Measurements from ENCODE around the gene SUN1.
"Not testable (repeated sequence)": the region's sequence is repeated elsewhere in the genome, so short reads cannot be mapped to it uniquely, and the experiment has no call there.

SUN1 gene

DNA sequence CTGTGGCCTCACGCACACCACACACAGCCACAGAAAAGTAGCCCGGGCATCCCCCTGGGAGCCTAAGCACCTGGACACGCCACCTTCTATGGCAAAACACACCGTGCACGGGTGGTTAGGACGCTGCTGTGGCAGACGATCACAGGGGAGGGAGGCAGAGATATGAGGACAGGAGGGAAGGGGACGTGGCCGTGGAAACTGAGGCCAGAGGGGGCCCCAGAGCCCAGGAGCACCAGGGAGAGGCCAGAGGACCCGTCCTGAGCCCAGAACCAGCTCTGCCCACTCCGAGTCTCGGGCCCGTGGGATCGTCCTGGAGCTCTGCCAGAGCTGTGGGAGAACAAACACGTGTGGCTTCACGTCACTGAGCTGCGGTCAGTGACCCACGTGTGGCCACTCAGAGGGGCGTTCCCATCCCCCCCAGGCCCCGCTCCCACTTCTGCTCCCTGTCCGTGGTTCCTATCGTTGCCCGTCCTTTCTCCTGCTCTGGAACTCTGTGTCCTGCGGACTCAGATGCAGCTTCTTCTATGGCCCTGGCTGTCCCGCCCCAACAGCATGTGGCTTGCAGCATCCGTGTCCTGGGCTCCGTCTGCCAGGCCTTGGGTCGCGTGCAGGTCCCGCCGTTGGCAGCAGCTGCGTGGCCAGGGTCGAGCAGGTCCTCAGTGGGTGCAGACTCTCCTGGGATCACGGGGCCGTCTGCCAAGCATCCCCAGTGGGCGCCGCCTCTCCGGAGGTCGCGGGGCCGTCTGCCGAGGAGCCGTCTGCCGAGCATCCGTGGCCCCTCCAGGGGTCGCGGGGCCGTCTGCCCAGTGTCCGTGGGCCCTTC, 75.1 kb downstream of the SUN1 start:
- no peak for DNase-seq (ENCODE audit: low spot score)

DNA sequence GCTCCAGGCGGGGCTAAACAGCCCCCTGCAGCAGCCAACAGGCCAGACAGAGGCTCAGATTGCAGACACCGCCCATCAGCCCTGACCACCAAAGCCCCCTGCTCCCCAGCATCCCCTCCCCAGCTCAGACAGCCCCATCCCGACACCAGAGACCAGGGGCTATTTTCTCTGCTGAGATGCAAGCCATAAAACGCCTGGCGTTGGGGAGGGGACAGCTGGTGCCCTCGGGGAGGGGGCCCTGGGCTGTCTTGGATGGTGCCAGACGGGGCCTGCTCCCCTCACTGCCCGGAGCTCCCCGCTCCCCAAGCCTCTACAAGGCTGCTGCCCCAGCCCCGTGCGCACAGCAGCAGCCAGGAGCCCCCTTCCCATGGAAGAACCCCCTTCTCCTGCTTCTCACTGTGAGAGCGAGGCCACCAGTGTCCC, 75.9 kb downstream of the SUN1 start:
- no peak for DNase-seq (ENCODE audit: low spot score)

GRCh38 chr7:908591-909357, 76.5 kb downstream of the SUN1 start:
- DNase-seq (ENCODE audit: low spot score) = not testable (repeated sequence)

DNA sequence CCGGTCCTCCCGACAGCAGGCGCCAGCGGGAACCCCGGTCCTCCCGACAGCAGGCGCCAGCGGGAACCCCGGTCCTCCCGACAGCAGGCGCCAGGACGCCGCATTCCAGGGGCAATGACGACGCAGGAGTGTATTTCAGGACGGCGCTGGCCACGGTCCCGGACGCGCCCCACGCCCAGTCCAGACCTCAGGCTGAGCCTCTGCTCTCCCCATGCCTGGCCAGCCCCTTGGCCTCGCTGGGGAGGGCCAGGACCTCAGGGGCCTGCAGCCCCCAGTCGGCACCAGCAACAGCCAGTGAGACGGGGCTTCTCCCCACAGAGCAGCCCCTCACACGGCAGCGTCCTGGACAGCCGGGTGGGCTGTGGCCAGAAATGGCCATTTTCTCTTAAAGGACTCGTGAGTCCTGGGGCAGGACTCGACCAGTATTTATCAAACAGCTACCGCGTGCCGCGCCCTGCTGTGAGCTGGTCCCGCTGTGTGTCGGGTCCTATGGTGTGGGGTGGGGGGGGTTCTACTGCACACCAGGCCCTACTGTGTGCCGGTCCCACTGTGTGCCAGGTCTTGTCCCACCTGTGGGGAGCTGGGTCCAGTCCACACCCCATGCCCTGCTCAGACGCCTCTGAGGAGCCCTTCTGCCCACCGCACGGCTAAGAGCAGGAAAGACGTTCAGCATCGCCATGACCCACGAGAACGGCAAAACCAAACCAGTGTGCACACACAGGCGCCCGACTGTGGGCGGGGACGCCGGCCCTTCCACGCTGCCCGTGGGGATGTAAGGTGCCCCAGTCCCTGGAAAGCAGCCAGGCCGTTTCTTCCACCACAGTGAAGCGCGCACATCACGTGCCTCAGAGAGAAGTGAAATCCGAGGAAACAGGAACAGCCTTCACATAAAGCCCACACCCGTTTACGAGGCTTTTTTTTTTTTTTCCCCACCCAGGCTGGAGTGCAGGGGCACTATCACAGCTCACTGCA, 77.4 kb downstream of the SUN1 start:
- no peak for DNase-seq (ENCODE audit: low spot score)

DNA sequence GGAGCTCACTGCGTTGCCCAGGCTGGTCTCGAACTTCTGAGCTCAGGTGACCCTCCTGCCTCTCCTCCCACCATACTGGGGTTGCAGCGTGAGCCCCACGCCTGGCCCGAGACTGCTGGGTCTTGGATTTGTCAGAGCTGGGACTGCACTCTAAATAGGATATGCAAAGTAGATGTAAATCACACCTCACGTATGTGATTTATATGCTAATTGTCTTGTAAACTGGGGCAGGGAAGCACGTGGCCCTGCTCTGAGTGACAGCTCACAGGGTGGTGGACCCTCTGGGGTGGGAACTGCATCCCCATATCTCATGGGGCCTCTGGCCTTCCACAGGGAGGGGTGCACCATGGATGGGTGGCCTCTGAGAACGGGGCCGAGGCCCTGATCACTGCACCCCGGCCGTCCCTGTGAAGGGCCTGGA, 78.2 kb downstream of the SUN1 start:
- no peak for DNase-seq (ENCODE audit: low spot score)

- DNase-seq (ENCODE audit: low spot score) = no peak
These were observed 78.7 kb downstream of the SUN1 start for GRCh38 chr7:910931-911431.

DNA sequence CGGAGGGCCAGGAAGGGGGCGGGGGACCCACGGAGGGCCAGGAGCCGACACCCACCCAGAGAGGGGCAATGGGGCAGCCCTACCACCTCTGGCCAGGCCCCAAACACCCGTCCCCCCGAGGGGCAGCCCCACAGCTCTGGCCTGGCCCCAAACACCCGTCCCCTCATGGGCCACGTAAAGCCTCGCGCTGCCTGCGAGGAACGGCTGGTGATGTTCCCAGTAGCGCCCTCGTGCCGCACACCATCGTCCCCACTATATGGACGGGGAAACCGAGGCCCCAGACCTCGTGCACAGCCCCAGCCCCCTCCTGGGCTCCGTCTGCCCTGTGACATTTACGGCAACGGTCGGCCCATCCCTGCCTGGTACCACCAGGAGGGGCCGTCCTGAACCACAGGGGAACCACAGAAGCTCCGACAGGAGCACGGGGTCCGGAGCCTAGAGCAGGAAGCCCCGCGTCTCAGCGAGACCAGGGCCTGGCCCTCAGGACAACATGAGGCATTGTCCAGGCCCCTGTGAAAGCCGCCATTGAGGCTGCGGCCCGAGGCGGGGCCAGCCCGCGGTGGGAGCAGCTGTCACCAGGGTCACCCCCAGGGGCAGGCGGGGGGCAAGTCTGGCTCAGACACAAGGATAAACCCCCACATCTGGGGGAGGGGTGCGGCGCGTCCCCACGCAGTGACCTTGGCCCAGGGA, 79.7 kb downstream of the SUN1 start:
- no peak for DNase-seq (ENCODE audit: low spot score)

DNA sequence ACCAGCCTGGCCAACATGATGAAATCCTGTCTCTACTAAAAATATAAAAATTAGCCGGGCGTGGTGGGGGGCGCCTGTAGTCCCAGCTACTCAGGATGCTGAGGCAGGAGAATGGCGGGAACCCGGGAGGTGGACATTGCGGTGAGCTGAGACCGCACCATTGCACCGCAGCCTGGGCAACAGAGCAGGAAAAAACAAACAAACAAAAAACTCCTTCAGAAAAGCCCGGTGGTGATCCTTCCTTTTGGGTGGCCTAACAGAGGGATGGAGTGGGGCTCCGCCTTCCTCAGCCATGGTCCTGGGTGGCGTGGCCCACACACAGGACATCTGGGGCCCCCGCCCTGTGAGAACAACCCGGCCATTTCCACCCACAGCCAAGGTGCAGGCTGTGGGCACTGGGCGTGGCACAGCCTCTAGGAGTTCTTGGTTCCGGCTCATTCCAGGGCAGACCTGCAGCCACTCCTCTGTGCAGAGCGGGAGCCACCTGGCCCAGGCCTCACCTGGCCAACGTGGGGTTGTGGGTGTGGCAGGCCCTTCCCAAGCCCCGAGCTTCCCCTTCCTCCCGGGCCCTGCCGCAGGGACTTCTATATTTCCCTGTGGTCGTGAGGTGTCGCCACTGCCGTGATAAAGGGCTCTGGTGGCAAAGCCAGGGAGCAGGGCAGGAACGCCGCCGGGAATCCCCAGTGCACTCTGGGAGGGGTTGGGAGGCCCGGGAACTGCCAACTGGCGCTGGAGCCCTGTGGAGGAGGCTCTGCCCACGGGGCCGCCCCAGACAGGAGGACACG, 81.7 kb downstream of the SUN1 start:
- peak; percentile 52 for DNase-seq (ENCODE audit: low spot score)

GRCh38 chr7:914521-915194, 82.4 kb downstream of the SUN1 start:
- DNase-seq (ENCODE audit: low spot score) = no peak

DNA sequence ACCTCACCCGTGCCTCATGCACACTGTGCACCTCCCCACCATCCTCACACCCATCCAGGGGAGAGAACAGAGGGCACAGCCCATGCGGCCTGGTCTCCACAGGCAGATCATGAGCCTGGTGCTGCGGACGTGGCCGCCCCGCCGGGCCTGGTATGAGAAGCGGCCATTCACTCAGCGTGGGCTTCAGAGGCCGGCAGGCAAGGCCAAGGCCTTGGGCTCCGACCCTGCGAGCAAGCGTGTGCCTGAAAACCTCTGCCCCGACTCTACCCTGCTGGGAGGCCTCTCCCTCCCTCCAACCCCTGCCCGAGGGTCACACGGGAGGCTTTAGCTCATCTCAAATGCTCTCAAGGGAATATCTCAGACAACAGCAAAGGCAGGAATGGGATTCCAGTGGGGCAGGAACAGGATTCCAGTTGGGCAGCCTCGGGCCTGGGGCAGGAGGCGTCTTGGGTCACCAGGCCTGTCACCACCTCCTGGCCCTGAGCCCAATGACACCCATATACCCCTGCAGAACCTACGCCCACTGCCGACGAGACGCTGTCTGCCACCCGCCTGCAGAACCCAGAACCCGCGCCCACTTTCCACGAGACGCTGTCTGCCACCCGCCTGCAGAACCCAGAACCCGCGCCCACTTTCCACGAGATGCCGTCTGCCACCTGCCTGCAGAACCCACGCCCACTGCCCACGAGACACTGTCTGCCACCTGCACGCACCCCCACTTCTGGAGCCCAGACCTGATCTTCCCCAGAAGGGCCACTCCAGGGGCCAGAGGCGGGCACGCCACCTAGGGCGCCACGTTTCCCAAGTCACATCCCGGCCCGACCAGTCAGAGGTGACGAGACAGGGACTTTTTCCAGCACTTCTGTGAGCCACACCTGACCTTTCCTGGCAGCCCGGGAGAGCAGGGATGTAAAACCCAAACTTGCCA, 83.3 kb downstream of the SUN1 start:
- no peak for DNase-seq (ENCODE audit: low spot score)

DNA sequence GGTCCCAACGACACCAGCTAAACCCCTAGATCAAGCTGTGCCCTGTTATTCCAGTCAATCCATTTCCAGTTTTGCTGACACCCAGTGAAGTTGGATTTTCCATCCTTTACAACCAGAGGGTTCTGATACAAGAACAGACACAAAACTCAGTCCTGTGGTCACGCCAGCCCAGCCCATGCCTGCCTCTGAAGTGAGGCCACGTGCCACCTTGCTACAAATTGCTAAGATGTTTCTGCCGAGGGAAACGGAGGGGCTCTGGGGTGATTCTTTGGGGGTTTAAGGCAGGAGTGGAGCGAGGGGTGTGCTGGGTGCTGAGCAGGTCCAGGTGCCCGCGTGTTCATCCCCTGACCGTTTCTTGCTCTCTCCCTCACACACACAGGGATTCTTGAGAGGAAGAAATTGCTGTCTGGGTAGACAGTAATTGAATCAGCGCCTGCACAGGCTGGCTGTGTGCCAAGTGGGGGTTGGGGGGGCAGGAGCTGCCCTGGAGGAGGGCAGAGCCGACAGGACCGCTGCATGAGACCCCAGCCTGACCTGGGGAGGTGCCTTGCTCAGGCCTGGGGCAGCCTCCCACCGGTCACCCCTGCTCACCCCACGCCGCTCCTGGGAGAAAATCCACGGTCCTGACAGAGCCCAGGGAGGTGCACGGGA, 84.1 kb downstream of the SUN1 start:
- DNase-seq (ENCODE audit: low spot score) = no peak

- DNase-seq (ENCODE audit: low spot score) = no peak
These were observed 85.2 kb downstream of the SUN1 start for GRCh38 chr7:917255-918117.

GRCh38 chr7:918118-918425, 85.8 kb downstream of the SUN1 start:
- DNase-seq (ENCODE audit: low spot score) = no peak

GRCh38 chr7:918441-919113, 86.3 kb downstream of the SUN1 start:
- no peak for DNase-seq (ENCODE audit: low spot score)

DNA sequence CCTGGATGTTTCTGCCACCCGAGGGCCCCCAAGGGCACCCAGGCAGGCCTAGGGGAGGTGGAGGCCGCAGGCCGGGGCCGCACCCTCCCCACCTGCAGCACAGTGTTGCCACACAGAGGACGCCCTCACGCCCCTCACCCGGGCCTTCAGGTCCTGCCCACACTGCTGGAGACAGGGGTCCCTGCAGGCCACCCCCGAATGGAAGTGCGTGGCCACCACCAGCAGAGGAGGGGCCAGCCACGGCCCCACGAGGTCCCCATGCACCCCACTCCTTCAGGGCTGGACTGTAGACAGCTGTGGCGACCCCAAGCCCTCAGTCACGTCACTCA, 86.8 kb downstream of the SUN1 start:
- DNase-seq (ENCODE audit: low spot score) = no peak

DNA sequence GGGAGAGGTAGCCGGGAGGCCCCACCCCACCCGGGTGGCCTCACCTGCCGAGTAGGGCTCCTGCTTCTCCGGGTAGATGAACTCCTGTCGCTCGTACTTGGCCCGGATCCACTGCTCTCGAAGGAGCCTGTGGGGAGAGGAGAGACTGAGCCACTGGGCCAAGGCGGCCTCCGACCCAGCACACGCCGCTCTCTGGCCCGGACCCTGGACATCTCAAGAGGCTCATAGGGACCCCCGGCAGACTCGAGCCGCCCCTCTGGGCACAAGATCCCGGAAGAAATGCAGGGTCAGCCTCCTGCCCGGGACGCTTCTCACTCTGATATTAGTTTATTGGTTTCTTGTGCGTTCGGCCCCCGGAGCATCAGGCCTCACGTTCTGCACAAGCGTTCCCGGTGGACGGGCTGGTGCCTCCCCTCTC, 87.7 kb downstream of the SUN1 start:
- DNase-seq (ENCODE audit: low spot score) = no peak

Measured in LoVo (cell line).